ENCODE measurements around the gene TRIM47.
"Not testable (repeated sequence)": the region's sequence is repeated elsewhere in the genome, so short reads cannot be mapped to it uniquely, and the experiment has no call there.

DNA sequence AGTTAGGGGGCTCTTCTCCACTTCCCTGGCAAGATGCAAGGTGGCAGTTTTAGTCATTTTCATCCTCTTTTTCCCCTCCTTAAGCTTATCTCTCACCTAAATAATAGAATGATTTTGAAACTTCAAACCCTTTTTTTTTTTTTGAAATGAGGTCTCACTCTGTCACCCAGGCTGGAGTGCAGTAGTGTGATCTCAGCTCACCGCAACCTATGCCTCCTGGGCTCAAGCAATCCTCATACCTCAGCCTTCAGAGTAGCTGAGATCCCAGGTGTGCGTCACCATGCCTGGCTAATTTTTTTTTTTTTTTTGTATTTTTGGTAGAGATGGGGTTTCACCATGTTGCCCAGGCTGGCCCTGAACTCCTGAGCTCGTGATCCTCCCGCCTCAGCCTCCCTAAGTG, 13.5 kb downstream of the TRIM47 start:
- TF ChIP-seq, protein P1, sequence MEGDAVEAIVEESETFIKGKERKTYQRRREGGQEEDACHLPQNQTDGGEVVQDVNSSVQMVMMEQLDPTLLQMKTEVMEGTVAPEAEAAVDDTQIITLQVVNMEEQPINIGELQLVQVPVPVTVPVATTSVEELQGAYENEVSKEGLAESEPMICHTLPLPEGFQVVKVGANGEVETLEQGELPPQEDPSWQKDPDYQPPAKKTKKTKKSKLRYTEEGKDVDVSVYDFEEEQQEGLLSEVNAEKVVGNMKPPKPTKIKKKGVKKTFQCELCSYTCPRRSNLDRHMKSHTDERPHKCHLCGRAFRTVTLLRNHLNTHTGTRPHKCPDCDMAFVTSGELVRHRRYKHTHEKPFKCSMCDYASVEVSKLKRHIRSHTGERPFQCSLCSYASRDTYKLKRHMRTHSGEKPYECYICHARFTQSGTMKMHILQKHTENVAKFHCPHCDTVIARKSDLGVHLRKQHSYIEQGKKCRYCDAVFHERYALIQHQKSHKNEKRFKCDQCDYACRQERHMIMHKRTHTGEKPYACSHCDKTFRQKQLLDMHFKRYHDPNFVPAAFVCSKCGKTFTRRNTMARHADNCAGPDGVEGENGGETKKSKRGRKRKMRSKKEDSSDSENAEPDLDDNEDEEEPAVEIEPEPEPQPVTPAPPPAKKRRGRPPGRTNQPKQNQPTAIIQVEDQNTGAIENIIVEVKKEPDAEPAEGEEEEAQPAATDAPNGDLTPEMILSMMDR (IDR thresholded peaks at IDR 0.05) = not testable (repeated sequence)
- TF ChIP-seq POLR2A, POLR2AphosphoS5, EP300 (IDR thresholded peaks at IDR 0.05): not testable (repeated sequence)
